Trophoblast cell (in vitro differentiated cells and primary cell): ENCODE data around the gene CHMP6.
A peak's percentile ranks its signal among the peaks of the same experiment; 100 is the strongest.

Experiments
- DNase-seq, 2 donors: peaks; one replicate each; pipeline ENCODE4 v3.0.0-alpha.2; 2016
- H2AFZ ChIP-seq: 2 replicates; pipeline ENCODE4 v1.6.1; 2013; ENCODE audit warnings: low read length, moderate library complexity, mild to moderate bottlenecking; ENCODE audit not compliant: insufficient read depth, poor library complexity
- H2AK5ac ChIP-seq: 2 replicates; pipeline ENCODE4 v1.6.1; 2013; ENCODE audit warnings: mild to moderate bottlenecking, low read length
- H2BK120ac ChIP-seq: 2 replicates; pipeline ENCODE4 v1.6.1; 2013; ENCODE audit warnings: low read length, mild to moderate bottlenecking, moderate library complexity; ENCODE audit not compliant: insufficient read depth, poor library complexity
- H2BK12ac ChIP-seq: 2 replicates; pipeline ENCODE4 v1.6.1; 2013; ENCODE audit warnings: mild to moderate bottlenecking, low read length, moderate library complexity
- H2BK5ac ChIP-seq: 2 replicates; pipeline ENCODE4 v1.6.1; 2013; ENCODE audit warnings: low read length, low read depth, moderate library complexity, mild to moderate bottlenecking; ENCODE audit not compliant: poor library complexity
- H3K14ac ChIP-seq: 2 replicates; pipeline ENCODE4 v1.6.1; 2013; ENCODE audit warnings: mild to moderate bottlenecking, low read length
- H3K18ac ChIP-seq: 2 replicates; pipeline ENCODE4 v1.6.1; 2013; ENCODE audit warnings: mild to moderate bottlenecking, low read length
- H3K23ac ChIP-seq: 2 replicates; pipeline ENCODE4 v1.6.1; 2013; ENCODE audit warnings: low read length
- H3K27ac ChIP-seq: 2 replicates; pipeline ENCODE4 v1.5.1; 2013; ENCODE audit warnings: low read depth, mild to moderate bottlenecking, inconsistent platforms, low read length, moderate library complexity
- H3K27me3 ChIP-seq: 2 replicates; pipeline ENCODE4 v1.6.1; 2013; ENCODE audit warnings: inconsistent platforms, mild to moderate bottlenecking, low read length, moderate library complexity; ENCODE audit not compliant: insufficient read depth
- H3K36me3 ChIP-seq, 2 experiments: 1 replicate in 1 of 2; 2 replicates in 1 of 2; pipeline ENCODE4 v1.6.1; 2013; ENCODE audit warnings: low read length in 2 of 2, mild to moderate bottlenecking in 2 of 2, moderate library complexity in 1 of 2; ENCODE audit not compliant: insufficient read depth in 2 of 2, control insufficient read depth in 1 of 2
- H3K4ac ChIP-seq: 2 replicates; pipeline ENCODE4 v1.6.1; 2013; ENCODE audit warnings: low read depth, mild to moderate bottlenecking, low read length, moderate library complexity
- H3K4me1 ChIP-seq, 2 experiments: 1 replicate in 1 of 2; 2 replicates in 1 of 2; pipeline ENCODE4 v1.6.1; 2013; ENCODE audit warnings: low read length in 2 of 2, mild to moderate bottlenecking in 2 of 2, moderate library complexity in 1 of 2; ENCODE audit not compliant: insufficient read depth in 2 of 2, control insufficient read depth in 1 of 2
- H3K4me2 ChIP-seq: 2 replicates; pipeline ENCODE4 v1.6.1; 2013; ENCODE audit warnings: inconsistent platforms, mild to moderate bottlenecking, low read length, moderate library complexity
- H3K4me3 ChIP-seq: 2 replicates; pipeline ENCODE4 v1.5.1; 2013; ENCODE audit warnings: mild to moderate bottlenecking, low read depth, low read length, inconsistent platforms
- H3K79me1 ChIP-seq: one replicate; pipeline ENCODE4 v1.6.1; 2013; ENCODE audit warnings: low read length
- H3K79me2 ChIP-seq: 2 replicates; pipeline ENCODE4 v1.6.1; 2013; ENCODE audit warnings: low read length, mild to moderate bottlenecking; ENCODE audit not compliant: control insufficient read depth, insufficient read depth, poor library complexity
- H3K9ac ChIP-seq: 2 replicates; pipeline ENCODE4 v1.6.1; 2013; ENCODE audit warnings: mild to moderate bottlenecking, low read length
- H3K9me3 ChIP-seq: 2 replicates; pipeline ENCODE4 v1.6.1; 2013; ENCODE audit warnings: low read depth, mild to moderate bottlenecking, control low read depth, inconsistent platforms, low read length; ENCODE audit not compliant: insufficient read depth
- H4K12ac ChIP-seq: 2 replicates; pipeline ENCODE4 v1.6.1; 2013; ENCODE audit warnings: low read depth, mild to moderate bottlenecking, low read length, moderate library complexity
- H4K8ac ChIP-seq: 2 replicates; pipeline ENCODE4 v1.6.1; 2013; ENCODE audit warnings: low read depth, mild to moderate bottlenecking, low read length, moderate library complexity
- H4K91ac ChIP-seq: one replicate; pipeline ENCODE4 v1.6.1; 2013; ENCODE audit warnings: low read depth, mild to moderate bottlenecking, low read length, moderate library complexity
- WGBS: extraction: QIAGEN DNeasy Blood & Tissue Kit; methylation state at CpG from one replicate; pipeline ENCODE4 v1.1.7; 2013; ENCODE audit warnings: missing lambda C conversion rate; ENCODE audit not compliant: insufficient read length, insufficient coverage; ENCODE audit errors: extremely low coverage; 5-methylcytosine and 5-hydroxymethylcytosine counted together

The CHMP6 gene

GRCh38 chr17:80989586-80989913 is 2.1 kb upstream of the CHMP6 start:
- Histone ChIP-seq H2BK120ac (no peak overlapping the region), H3K27me3 (peaks cover 4% of the 10 kb centered on the region), H3K23ac (no peak overlapping the region), H4K91ac (no peak overlapping the region), H3K27ac (no peak overlapping the region), H3K18ac (no peak overlapping the region), H3K4me1 (peaks cover 3 to 6% of the 10 kb centered on the region in 2 experiments), H2AK5ac (no peak overlapping the region), H4K12ac (no peak overlapping the region), H3K4me3 (no peak overlapping the region), H3K79me1 (peaks cover 7% of the 10 kb centered on the region), H3K4me2 (no peak overlapping the region), H3K79me2 (peaks cover 5% of the 10 kb centered on the region), H3K36me3 (peaks cover 0 to 4% of the 10 kb centered on the region in 2 experiments), H2BK5ac (no peak overlapping the region), H2BK12ac (no peak overlapping the region), H3K14ac (no peak overlapping the region), H4K8ac (no peak overlapping the region), H2AFZ (no peak overlapping the region), H3K4ac (no peak overlapping the region), H3K9me3 (no peaks in the 10 kb centered on the region), H3K9ac (no peak overlapping the region)
- DNase-seq, result peak in 1 of 2 donors; percentile 26
- WGBS, result no CpG with 5 or more reads among the region's 11 CpGs

DNA sequence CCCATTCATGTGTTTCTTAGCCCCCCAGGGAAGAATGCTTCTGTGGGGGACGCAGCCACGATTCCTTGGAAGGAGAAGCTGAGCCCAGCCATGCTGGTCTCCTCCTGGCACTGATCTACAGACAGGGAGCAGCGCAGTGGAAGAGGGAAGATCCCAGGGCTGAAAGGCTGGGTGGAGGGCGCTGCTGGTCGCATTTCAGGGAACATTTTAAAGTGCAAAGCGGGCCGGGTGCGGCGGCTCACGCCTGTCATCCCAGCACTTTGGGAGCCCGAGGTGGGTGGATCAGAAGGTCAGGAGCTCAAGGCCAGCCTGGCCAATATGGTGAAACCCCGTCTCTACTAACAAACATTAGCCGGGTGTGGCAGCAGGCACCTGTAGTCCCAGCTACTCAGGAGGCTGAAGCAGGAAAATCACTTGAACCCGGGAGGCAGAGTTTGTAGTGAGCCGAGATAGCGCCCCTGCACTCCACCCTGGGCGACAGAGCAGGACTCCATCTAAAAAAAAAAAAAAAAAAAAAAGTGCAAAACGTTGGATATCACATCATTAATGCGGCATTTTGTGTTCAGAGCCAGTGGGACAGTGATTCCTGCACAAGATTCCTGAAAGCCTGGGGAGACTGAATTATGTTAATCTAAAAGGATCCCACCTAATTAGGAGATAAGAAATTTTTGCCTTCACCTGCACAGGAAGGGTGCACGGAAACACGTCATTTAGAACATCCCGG is 558 bp upstream of the CHMP6 start:
- peaks cover 3% of the 10 kb centered on the region in 2 experiments for H3K4me1 ChIP-seq
- no peak overlapping the region for H3K27ac ChIP-seq
- H3K27me3 ChIP-seq, result peaks cover 4% of the 10 kb centered on the region
- H4K12ac ChIP-seq, result peak overlapping the region; percentile 74
- H3K23ac ChIP-seq, result no peak overlapping the region
- H3K9ac ChIP-seq, result peak overlapping the region; percentile 84
- H3K4me2 ChIP-seq, result peak overlapping the region; percentile 95
- peaks cover 11 to 14% of the 10 kb centered on the region in 2 experiments for H3K36me3 ChIP-seq
- peak overlapping the region; percentile 89 for H3K4me3 ChIP-seq
- H2BK12ac ChIP-seq, result no peak overlapping the region
- peak overlapping the region; percentile 69 for H3K18ac ChIP-seq
- H3K9me3 ChIP-seq, result peaks cover 3% of the 10 kb centered on the region
- H3K79me1 ChIP-seq, result peaks cover 4% of the 10 kb centered on the region
- H3K4ac ChIP-seq, result peak overlapping the region; percentile 60
- H4K8ac ChIP-seq, result peak overlapping the region; percentile 95
- peak overlapping the region; percentile 53 for H3K14ac ChIP-seq
- no peak overlapping the region for H2BK5ac ChIP-seq
- peak overlapping the region; percentile 25 for H2BK120ac ChIP-seq
- peaks cover 5% of the 10 kb centered on the region for H3K79me2 ChIP-seq
- H4K91ac ChIP-seq, result peak overlapping the region; percentile 77
- no CpG with 5 or more reads among the region's 22 CpGs for WGBS
- peak overlapping the region; percentile 50 for H2AK5ac ChIP-seq
- DNase-seq, result no peak
- H2AFZ ChIP-seq, result peak overlapping the region; percentile 96

- H3K4me1 ChIP-seq, result peaks cover 3% of the 10 kb centered on the region in 2 experiments
- H2BK12ac ChIP-seq, result no peak overlapping the region
- peak overlapping the region; percentile 89 for H3K4me3 ChIP-seq
- peak overlapping the region; percentile 84 for H3K9ac ChIP-seq
- peaks cover 5% of the 10 kb centered on the region for H3K79me2 ChIP-seq
- peak overlapping the region; percentile 47 for H2BK120ac ChIP-seq
- peak in 1 of 2 donors; percentile 15 for DNase-seq
- H3K18ac ChIP-seq, result peak overlapping the region; percentile 10
- peak overlapping the region; percentile 95 for H4K8ac ChIP-seq
- H3K4me2 ChIP-seq, result peak overlapping the region; percentile 95
- peaks cover 3% of the 10 kb centered on the region for H3K9me3 ChIP-seq
- peaks cover 4% of the 10 kb centered on the region for H3K79me1 ChIP-seq
- peak overlapping the region; percentile 77 for H4K91ac ChIP-seq
- peak overlapping the region; percentile 50 for H3K4ac ChIP-seq
- H3K36me3 ChIP-seq, result peaks cover 23 to 25% of the 10 kb centered on the region in 2 experiments
- peak overlapping the region; percentile 50 for H3K14ac ChIP-seq
- peaks cover 4% of the 10 kb centered on the region for H3K27me3 ChIP-seq
- peak overlapping the region; percentile 61 for H2AFZ ChIP-seq
- peak overlapping the region; percentile 15 for H2AK5ac ChIP-seq
- H4K12ac ChIP-seq, result peak overlapping the region; percentile 77
- WGBS, result no CpG with 5 or more reads among the region's 90 CpGs
- no peak overlapping the region for H3K23ac ChIP-seq
- H2BK5ac ChIP-seq, result no peak overlapping the region
- H3K27ac ChIP-seq, result no peak overlapping the region
Observed at GRCh38 chr17:80992077-80992947, 671 bp downstream of the CHMP6 start.

DNA sequence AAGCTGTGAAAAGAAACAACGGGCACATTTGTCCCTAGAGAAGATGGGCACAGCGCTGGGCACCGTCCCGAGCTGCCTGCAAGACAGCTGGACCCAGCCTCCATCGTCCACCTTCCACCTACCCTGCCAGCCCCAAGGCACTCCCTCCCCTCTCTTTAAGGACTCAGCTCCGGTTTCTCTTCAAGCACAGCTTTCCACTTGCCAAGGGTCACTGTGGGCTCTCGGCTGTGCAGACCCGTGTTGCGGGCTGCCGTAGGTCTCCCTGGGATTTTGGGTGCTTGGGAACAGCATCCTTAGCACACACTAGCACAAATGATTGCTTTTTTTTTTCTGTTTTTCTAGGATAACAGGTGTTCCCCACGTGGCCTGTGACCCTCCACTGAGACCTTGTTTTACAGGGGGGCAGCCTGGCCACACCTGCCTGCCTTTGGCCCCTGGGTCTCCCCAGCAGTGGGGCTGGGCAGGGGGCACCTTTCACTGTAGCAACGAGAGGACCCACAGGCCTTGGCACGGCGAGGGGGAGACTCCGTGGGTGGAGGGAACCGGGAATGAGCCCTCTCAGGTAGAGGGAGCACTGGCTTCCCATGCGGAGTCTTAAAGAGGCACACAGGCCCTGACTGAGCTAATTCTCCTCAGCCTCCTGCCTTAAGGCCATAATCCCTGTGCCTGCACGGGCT is 1.4 kb downstream of the CHMP6 start:
- peaks cover 4% of the 10 kb centered on the region for H3K79me1 ChIP-seq
- DNase-seq, result no peak
- peaks cover 3% of the 10 kb centered on the region for H3K9me3 ChIP-seq
- no peak overlapping the region for H2AFZ ChIP-seq
- H2BK120ac ChIP-seq, result no peak overlapping the region
- H3K36me3 ChIP-seq, result peaks cover 31 to 33% of the 10 kb centered on the region in 2 experiments
- H3K18ac ChIP-seq, result no peak overlapping the region
- WGBS, result no CpG with 5 or more reads among the region's 18 CpGs
- no peak overlapping the region for H2BK12ac ChIP-seq
- no peak overlapping the region for H3K4ac ChIP-seq
- H4K8ac ChIP-seq, result peak overlapping the region; percentile 32
- no peak overlapping the region for H3K9ac ChIP-seq
- no peak overlapping the region for H4K91ac ChIP-seq
- H3K4me2 ChIP-seq, result peak overlapping the region; percentile 95
- H3K27me3 ChIP-seq, result peaks cover 4% of the 10 kb centered on the region
- no peak overlapping the region for H3K4me3 ChIP-seq
- H3K4me1 ChIP-seq, result peaks cover 3% of the 10 kb centered on the region in 2 experiments
- H2BK5ac ChIP-seq, result no peak overlapping the region
- H3K27ac ChIP-seq, result no peak overlapping the region
- H2AK5ac ChIP-seq, result no peak overlapping the region
- H3K79me2 ChIP-seq, result peaks cover 5% of the 10 kb centered on the region
- H3K23ac ChIP-seq, result no peak overlapping the region
- H3K14ac ChIP-seq, result no peak overlapping the region
- peak overlapping the region; percentile 45 for H4K12ac ChIP-seq
